GM19099 (cell line): ENCODE measurements around the gene ZNF784.

Experiments
- POLR2A ChIP-seq: IDR thresholded peaks from 3 replicates; pipeline ENCODE4 v1.6.1; 2011; ENCODE audit warnings: low read depth; ENCODE audit not compliant: insufficient read length; ENCODE audit errors: extremely low read depth

ZNF784 gene

DNA sequence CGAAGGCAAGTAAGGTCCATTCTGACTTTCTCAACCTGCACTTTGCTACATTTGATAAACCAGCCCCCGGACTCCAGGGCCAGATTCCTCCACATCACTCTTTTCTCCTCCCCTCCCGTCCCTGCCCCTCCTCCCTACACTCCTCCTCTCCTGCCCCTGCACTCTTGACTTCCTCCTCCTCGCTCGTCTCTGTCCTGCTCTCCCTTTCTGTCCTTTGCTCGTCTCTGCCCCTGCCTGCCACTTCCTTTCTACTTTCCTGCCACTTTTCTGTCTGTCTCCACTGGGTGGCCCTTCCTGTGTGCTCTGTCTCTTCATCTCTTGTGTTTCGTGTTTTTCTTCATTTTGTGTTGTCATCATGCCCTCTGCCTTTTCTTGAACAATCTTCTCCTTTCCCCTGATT, 37.5 kb upstream of the ZNF784 start:
- no peak for TF ChIP-seq POLR2A

GRCh38 chr19:55660991-55661390, 36.6 kb upstream of the ZNF784 start:
- TF ChIP-seq POLR2A, result no peak

DNA sequence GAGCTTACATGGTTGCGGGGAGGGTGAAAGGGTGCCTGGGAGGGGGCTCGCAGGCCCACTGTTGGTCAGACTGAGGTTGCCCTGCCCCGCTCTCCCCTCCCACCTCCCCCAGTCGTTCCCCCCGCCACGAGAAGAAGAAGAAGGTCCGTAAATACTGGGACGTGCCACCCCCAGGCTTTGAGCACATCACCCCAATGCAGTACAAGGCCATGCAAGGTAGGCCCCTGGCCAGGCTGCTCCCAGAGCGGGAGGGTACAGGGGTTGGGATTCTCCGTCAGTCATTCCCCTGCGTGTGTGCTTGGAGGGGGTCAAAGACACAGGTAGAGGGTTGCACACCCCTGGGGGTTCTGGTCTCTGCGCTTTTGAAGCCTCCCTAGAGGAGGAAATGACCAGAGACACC, 36.0 kb upstream of the ZNF784 start:
- no peak for TF ChIP-seq POLR2A

DNA sequence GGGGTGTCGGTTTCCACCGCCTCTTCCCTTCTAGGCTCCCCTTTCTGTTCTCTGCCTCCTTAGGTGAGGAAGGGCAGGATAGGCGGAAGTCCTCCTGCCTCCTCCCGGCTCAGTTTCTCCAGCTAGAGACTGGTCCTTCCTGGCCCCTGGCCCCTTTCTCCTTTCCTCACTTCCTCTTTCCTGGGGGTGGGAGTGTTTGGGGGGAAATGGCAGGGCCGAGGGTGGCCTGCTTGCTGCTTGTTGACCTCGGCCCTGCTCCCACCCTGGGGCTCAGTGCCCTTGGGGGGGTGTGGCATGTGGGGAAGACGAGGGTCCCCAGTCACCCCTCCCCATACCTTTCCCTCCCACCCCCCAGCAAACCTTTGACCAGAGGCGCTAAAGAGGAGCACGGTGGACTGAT, 35.5 kb upstream of the ZNF784 start:
- no peak for TF ChIP-seq POLR2A

- no peak for TF ChIP-seq POLR2A
Measured at GRCh38 chr19:55658846-55659459, 34.6 kb upstream of the ZNF784 start.

DNA sequence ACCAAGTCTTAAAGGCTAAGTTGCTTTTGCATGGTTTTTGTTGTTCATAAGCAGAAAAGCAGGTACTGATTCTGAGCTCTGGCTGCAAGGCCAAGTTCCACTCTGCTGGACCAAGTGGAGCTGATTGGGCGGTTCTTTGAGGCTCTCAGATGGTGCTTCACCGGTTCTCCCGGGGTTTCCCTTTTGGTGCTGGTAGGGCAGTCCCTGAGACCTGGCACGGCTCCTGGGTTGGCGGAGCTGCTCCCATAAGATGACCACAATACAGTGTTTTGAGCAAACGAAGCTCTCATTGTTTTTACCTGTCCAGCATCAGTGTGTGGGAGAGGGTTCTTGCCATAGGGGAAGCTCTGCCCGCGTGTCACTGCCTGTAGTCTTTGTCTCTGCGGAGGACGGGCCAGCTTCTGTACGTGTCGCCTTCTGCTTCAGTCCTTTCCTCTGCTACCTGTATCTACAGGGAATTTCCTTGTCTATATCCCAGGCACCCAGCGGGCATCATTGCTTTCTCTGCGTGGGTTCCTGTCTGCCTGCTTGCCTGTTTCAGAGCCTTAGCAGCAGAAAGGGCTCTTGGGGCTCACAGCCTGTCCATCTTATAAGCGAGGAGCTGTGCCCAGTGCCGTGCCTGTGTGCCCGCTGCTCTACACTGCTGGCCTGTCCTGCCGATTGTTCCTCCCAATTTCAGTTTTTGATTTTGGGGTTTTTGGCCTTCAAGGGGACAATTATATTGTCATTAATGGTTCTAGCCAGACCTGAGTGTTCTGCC, 32.8 kb upstream of the ZNF784 start:
- no peak for TF ChIP-seq POLR2A

GRCh38 chr19:55656552-55656951, 32.2 kb upstream of the ZNF784 start:
- TF ChIP-seq POLR2A, result no peak

GRCh38 chr19:55655648-55656040, 31.3 kb upstream of the ZNF784 start:
- no peak for TF ChIP-seq POLR2A

- peak; percentile 84 for TF ChIP-seq POLR2A
Measured at GRCh38 chr19:55654868-55655647, 30.7 kb upstream of the ZNF784 start, which contains the start of gene U2AF2. Gene U2AF2, plus strand, starts transcription at chr19:55655035. Its CDS starts 70 bp downstream, at chr19:55655105.

DNA sequence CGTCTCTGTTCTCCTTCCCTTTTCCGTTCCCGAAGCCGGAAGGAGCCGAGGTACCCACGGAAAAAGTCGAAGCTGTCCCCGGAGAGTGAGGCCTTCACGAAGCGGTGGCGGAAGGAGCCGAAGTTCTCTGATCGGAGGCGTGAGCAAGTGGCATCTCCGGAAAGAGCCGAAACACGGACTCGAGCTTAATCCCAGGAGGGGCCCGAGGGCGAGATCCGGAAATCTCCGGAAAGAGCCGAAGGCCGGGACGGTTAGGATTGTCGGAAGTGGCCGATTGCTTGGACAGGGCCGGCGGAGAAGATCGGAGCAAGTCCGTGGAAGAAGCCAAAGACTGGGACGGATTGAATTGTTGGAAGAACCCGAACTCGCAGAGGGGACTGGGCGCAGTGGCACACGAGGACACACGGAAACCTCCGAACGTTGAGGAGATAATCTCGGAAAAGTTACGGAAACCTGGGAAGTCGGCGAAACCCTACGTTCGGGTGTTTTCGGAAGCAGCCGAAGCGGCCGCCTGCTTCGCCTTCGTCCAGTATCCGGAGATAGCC, 30.0 kb upstream of the ZNF784 start:
- TF ChIP-seq POLR2A, result no peak

- peak; percentile 92 for TF ChIP-seq POLR2A
Measured at GRCh38 chr19:55653651-55654322, 29.4 kb upstream of the ZNF784 start.

DNA sequence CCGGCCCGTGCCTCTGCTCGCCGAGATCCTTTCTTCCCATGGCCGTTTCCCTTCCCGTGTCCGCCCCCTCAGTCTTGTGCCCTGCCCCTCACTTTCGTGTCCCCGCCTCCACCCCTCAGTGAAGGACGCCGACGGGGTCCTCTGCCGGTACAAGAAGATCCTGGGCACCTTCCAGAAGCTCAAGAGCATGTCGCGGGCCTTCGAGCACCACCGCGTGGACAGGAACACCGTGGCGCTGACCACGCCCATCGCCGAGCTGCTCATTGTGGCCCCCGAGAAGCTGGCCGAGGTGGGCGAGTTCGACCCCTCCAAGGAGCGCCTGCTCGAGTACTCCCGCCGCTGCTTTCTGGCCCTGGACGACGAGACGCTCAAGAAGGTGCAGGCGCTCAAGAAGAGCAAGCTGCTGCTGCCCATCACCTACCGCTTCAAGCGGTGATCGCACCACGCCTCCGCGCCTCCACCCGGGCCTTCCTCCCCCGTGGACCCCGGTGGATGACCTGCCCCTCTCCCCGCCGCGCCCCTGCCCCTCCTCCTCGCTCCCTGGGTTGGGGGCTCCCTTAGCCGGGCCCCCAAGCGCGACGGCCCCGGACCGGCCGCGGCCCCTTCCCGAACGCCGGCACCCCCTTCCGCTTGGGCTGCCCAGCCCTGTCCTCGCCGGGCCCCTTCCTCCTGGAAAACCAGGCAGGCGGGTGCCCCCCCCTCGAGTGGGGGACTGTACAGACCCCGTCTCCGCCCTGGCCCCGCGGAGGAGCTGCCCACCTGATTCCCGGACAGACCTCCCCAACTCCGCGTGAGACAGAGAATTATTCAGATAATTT, 28.2 kb upstream of the ZNF784 start:
- no peak for TF ChIP-seq POLR2A

DNA sequence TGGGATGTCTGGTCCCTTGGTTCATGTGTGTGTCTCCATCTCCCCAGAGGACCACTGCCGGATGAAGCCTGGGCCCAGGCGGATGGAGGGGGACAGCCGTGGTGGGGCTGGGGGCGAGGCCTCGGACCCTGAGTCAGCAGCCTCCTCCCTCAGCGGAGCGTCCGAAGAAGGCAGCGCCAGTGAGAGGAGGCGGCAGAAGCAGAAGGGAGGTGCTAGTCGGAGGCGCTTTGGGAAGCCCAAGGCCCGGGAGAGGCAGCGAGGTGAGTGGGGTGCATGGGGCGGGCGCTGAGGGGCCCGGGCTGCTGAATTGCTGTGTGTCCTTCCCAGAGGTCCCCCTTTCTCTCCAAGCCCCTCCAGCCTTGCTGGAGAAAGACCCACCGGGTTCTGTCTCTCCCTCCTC, 26.9 kb upstream of the ZNF784 start:
- no peak for TF ChIP-seq POLR2A

DNA sequence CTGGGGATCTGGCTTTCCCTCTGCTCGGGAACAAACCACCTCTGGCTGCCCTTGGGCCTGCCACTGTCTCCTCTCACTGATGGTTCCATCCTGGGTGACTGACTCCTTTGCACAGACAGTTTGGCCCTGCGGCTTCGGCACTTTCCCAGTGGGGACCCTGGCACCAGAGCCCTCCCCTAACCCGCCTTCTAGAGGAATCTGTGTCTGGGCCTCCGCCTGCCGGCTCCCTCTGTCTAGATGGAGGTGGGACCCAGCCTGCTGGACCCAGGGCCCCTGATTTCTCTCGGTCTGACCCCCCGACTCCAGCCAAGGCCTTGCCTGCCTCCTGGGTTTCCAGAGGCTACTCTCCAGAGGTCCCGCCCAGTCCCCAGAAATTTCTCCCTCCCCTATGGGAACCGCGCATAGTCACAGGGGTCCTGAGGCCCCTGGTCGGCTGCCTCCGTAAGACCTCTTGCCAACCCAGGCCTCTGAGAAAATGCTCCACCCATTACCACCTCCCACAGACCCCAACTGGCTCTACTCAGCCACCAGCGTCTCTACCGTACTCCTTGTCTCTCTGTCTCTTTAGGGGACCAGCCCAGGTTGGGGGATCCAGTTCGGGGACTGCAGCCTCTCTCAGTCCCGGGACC, 26.4 kb upstream of the ZNF784 start:
- TF ChIP-seq POLR2A, result no peak
